Stimulated activated CD4-positive, alpha-beta T cell treated with anti-CD3 and anti-CD28 coated beads, Interleukin-15, amount 100 ng/mL, for 24 hours (primary cell): ENCODE results near the gene PRKCB.
"Not testable (repeated sequence)": the region's sequence is repeated elsewhere in the genome, so short reads cannot be mapped to it uniquely, and the experiment has no call there.

Experiments used
- DNase-seq: peaks from one replicate; pipeline ENCODE4 v3.0.0-alpha.2; 2020

The PRKCB gene

GRCh38 chr16:24188751-24189318 lies 353.1 kb downstream of the PRKCB start:
- no peak for DNase-seq

GRCh38 chr16:24189941-24190340 lies 354.2 kb downstream of the PRKCB start:
- DNase-seq, result peak; percentile 10

GRCh38 chr16:24191876-24192402 lies 356.2 kb downstream of the PRKCB start:
- DNase-seq, result no peak

- DNase-seq, result no peak
Measured at GRCh38 chr16:24195221-24195620, 359.4 kb downstream of the PRKCB start.

GRCh38 chr16:24198807-24199533 lies 363.2 kb downstream of the PRKCB start:
- no peak for DNase-seq

GRCh38 chr16:24203675-24204074 lies 367.9 kb downstream of the PRKCB start:
- DNase-seq, result no peak

GRCh38 chr16:24204150-24204665 lies 368.4 kb downstream of the PRKCB start:
- no peak for DNase-seq

GRCh38 chr16:24206926-24207325 lies 371.1 kb downstream of the PRKCB start:
- DNase-seq, result no peak

- DNase-seq, result no peak
Measured at GRCh38 chr16:24208710-24209109, 372.9 kb downstream of the PRKCB start.

GRCh38 chr16:24214992-24215391 lies 379.2 kb downstream of the PRKCB start:
- no peak for DNase-seq

GRCh38 chr16:24216961-24217360 lies 381.2 kb downstream of the PRKCB start:
- no peak for DNase-seq

GRCh38 chr16:24217461-24217860 lies 381.7 kb downstream of the PRKCB start:
- no peak for DNase-seq

- DNase-seq, result no peak
Measured at GRCh38 chr16:24218299-24218698, 382.5 kb downstream of the PRKCB start.

- DNase-seq, result no peak
Measured at GRCh38 chr16:24221219-24221618, 385.4 kb downstream of the PRKCB start.

GRCh38 chr16:24228514-24228913 lies 392.7 kb downstream of the PRKCB start:
- no peak for DNase-seq

GRCh38 chr16:24232936-24233335 lies 397.2 kb downstream of the PRKCB start:
- DNase-seq, result no peak

- no peak for DNase-seq
Measured at GRCh38 chr16:24234737-24235136, 399.0 kb downstream of the PRKCB start.

GRCh38 chr16:24235806-24236205 lies 400.0 kb downstream of the PRKCB start:
- DNase-seq, result no peak

GRCh38 chr16:24238846-24239245 lies 403.1 kb downstream of the PRKCB start:
- DNase-seq, result not testable (repeated sequence)

- DNase-seq, result no peak
Measured at GRCh38 chr16:24246911-24247607, 411.3 kb downstream of the PRKCB start.

- DNase-seq, result peak; percentile 49
Measured at GRCh38 chr16:24253192-24253591, 417.4 kb downstream of the PRKCB start.

GRCh38 chr16:24255456-24256371 lies 419.9 kb downstream of the PRKCB start, which contains the start of gene CACNG3:
Gene CACNG3 (plus strand): TSS chr16:24256335. CDS start chr16:24256755, 420 bp downstream.
- DNase-seq, result peak; percentile 75
